C1 segment of cervical spinal cord (tissue), 14 donors: ENCODE results near the gene KIF26B.
A peak's percentile ranks its signal among the peaks of the same experiment; 100 is the strongest.

Source experiments
- DNase-seq, 14 donors: peaks; one replicate each; lab custom pipeline; 2025; lab: John Stamatoyannopoulos, UW

The KIF26B gene

GRCh38 chr1:245277276-245277675 is 122.5 kb downstream of the KIF26B start:
- DNase-seq: no peak

- no peak for DNase-seq
Observed at GRCh38 chr1:245278846-245279245, 124.1 kb downstream of the KIF26B start.

DNA sequence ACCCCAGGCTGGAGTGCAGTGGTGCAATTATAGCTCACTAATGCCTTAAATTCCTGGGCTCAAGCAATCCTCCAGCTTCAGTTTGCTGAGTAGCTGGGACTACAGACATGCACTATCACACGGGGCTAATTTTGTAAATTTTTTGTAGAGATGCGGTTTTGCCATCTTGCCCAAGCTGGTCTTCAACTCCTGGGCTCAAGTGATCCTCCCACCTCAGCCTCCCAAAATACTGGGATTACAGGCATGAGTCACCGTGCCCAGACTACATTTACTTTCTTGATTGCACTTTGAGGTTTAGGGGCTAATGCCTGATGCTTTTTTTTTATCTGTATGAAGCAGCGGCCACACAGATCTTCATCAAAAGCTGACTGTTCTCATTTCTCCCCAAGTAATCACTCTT is 124.6 kb downstream of the KIF26B start:
- no peak for DNase-seq

- DNase-seq: no peak
Observed at GRCh38 chr1:245283001-245283400, 128.2 kb downstream of the KIF26B start.

DNA sequence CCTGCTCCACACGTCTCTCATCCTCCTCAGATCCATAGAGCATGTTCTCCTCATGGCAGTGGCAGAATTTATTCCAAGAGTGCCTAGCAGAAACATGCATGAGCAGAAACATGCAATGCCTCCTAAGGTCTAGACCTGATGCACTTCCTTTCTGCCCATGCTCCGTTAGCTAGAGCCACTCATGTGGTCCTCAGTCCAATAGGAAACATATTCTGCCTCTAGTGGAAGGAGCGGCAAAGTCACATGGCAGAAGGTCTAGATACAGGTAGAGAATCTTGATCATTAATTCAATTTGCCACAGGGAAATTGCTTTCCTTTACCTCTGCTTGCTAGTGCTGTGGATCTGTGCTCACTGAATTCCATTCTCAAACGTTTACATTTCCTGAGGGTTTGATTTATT is 130.4 kb downstream of the KIF26B start:
- DNase-seq: no peak

DNA sequence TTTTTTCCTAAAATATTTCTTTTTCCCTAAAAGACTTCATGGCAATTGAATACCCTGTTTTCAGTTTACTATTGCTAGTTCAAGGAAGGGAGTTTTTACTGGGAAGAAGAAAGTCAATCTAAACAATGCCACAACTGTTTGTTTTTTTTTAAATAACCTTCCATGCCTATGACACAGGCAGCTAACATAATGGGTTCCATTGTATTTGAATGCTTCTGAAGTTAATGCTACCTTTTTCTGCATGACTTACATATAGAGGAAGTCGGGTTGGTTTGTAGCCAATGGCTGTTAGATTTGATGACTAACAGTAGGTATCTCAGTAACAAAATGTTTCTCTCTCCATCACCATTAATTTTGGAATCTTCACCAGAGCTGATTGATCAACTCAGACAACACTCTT is 134.0 kb downstream of the KIF26B start:
- no peak for DNase-seq

DNA sequence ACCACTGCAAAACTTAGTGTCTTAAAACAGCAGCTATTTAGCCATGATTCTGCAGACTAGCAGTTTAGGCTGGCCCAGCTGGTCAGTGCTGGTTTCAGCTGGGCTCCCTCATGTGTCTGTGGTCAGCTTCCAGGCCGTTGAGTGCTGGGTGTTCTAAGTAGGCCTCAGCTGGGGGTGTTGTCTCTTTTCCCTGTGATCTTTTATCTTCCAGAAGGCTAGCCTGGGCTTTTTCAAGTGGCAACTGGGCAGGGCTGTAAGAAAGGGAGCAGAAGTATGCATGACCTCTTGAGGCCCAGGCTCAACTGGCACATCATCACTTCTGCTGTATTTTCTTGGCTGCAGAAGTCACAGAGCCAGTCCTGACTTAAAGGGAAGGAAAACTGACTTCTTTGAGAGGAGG is 136.1 kb downstream of the KIF26B start:
- DNase-seq: no peak

- DNase-seq: no peak
Observed at GRCh38 chr1:245291351-245291750, 136.6 kb downstream of the KIF26B start.

GRCh38 chr1:245292141-245292540 is 137.4 kb downstream of the KIF26B start:
- no peak for DNase-seq

- DNase-seq: no peak
Observed at GRCh38 chr1:245292553-245292952, 137.8 kb downstream of the KIF26B start.

GRCh38 chr1:245294020-245294419 is 139.2 kb downstream of the KIF26B start:
- no peak for DNase-seq

DNA sequence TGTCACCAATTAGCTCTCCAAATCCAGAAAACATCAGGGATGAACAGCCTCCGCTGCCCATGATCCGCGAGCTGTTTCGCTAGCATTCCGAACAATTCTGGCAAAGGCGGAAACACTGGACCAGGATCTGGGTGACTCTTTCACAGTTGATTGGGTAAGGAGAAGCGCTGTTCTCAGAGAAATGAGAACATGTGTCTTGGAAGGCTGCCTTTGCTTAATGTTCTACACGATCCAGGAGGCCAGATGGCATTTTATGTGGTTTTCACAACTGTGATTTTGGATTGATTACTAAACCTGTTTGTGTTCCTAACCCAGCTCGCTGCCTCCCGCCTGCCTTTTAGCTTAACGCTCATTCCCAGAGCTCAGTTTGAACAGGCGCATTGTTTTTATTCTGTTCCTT is 144.0 kb downstream of the KIF26B start:
- peak in 6 of 14 donors; percentile 8 to 79 (median 32) for DNase-seq

GRCh38 chr1:245301162-245301580 is 146.4 kb downstream of the KIF26B start:
- DNase-seq: peak in 1 of 14 donors; percentile 27

DNA sequence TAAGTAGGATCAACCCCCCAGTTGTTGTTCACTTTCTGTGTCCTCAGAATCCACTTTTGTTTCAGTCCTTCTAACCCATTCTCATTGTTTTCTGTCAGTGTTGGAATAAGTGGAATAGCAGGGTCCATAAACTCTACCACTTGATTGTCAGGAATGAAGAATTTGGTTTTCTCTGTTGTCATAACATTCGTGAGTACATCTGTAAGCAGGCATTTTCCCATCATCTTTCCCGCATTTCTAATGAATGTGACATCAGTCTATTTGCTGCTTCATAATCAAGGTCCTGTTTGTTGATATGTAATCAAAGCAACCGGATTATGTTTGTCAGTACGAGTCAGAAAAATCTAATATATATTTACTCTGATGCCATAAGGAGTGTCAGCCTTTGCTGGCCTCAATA is 147.1 kb downstream of the KIF26B start:
- no peak for DNase-seq

DNA sequence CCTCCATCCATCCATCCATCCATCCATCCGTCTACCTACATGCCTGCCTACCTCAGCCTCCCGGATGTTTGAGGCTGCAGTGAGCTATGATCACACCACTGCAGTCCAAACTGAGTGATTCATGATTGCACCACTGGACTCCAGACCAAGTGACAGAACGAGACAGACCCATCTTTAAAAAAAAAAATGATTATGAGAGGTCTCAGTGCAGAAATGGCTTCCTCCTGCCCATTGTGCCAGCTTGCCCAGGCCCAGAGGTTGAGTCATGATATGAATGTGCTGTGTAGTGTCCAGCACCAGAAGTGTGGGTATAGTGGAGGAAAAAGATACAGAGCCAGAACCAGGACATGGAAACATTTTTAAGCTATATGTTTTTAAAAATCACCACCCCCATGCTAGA is 149.9 kb downstream of the KIF26B start:
- DNase-seq: no peak

GRCh38 chr1:245306020-245306419 is 151.2 kb downstream of the KIF26B start:
- DNase-seq: no peak

DNA sequence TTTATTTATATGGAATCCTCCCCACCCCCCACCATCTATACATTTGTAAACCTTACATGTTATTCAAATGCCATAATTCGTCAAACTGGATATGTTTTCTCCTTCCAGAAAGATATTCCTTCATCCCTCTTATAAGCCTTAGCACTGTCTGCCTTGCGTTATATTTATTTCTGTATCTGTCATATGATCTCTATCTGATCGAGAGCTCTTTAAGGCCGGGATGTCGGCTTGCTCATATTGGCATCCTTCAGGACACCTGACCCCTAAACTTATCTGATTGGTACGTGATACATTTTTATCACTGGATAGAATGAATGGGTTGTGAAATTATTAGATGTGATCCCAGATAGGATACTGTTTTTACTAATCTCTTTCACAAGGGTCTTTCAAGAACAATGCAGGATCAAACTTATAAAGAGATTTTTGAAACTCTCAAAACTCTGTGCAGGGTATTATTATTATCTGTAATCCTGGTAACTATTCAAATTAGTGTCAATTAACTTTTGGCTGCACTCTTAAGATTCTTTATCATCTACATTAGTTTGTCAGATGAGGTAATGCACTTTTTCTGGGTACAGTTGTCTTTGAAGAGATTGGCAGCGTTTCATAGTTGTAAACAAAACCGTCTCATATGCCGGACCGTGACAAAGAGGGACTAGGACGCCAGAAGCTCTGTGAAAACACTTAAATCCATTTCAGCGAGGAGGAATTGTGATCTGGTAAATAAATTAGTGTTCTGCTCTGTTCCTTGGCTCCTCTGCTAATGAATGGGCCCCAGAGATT is 152.0 kb downstream of the KIF26B start:
- peak in 1 of 14 donors; percentile 5 for DNase-seq

DNA sequence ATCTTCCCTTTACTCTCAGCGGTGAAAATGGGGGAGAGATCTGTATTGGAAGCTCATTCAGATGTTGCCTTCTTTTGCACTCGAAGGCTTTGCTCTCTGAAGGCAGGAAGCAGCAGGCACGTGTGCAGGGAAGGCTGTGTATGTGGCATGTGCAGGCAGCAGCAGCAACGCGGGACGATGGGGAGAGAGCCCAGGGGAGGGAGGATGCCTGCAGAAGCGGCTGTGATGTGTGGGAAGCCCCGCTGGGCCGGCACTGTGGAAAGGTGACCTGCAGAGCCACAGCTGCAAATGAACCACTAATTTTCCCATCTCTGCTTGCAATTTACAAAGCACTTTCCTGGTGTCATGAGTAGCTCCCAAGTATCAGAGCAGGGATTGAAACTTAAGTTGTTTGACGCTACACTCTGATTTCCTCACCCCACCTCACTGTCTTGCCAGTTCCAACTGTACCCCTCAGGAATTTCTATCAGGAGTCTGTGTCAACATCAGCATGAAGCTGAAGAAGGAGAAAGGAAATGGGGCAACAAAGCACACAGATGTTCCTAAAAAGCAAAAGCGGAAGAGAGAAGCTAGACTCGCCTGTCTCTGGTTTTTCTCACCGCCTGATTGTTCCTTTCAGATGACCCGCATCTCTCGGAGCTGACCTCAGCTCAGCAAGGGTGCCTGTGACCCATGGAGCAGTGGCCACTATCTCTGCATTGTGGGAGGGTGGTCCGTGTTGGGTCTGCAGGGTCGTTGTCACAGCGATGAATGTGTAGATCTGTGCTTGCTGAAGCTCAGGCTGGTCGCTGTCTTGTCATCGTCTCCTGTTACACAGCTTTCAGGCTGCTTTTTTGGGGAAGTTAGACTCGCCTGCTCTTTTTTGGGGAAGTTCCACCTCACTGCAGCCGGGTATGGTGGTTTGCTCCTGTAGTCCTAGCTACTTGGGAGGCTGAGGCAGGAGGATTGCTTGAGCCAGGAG is 156.1 kb downstream of the KIF26B start:
- DNase-seq: peak in 5 of 14 donors; percentile 11 to 72 (median 16)

GRCh38 chr1:245311887-245312536 is 157.2 kb downstream of the KIF26B start:
- DNase-seq: no peak

- no peak for DNase-seq
Observed at GRCh38 chr1:245313576-245313975, 158.8 kb downstream of the KIF26B start.

- DNase-seq: no peak
Observed at GRCh38 chr1:245316784-245317183, 162.0 kb downstream of the KIF26B start.

GRCh38 chr1:245317217-245317616 is 162.4 kb downstream of the KIF26B start:
- DNase-seq: no peak
